Measurements from ENCODE around the gene SYNE1. TPM values are rescaled to one million over a fixed set of nuclear protein-coding genes. Genes with fewer than 3 reads are reported as not detected.

The SYNE1 gene
- total and polyA plus RNA-seq, 2 of the 8 experiments (the other 6 are each of a cell fraction or from before 2014, with no cell fraction given), result 2.8 to 5.5 TPM

- TF ChIP-seq, protein P1, sequence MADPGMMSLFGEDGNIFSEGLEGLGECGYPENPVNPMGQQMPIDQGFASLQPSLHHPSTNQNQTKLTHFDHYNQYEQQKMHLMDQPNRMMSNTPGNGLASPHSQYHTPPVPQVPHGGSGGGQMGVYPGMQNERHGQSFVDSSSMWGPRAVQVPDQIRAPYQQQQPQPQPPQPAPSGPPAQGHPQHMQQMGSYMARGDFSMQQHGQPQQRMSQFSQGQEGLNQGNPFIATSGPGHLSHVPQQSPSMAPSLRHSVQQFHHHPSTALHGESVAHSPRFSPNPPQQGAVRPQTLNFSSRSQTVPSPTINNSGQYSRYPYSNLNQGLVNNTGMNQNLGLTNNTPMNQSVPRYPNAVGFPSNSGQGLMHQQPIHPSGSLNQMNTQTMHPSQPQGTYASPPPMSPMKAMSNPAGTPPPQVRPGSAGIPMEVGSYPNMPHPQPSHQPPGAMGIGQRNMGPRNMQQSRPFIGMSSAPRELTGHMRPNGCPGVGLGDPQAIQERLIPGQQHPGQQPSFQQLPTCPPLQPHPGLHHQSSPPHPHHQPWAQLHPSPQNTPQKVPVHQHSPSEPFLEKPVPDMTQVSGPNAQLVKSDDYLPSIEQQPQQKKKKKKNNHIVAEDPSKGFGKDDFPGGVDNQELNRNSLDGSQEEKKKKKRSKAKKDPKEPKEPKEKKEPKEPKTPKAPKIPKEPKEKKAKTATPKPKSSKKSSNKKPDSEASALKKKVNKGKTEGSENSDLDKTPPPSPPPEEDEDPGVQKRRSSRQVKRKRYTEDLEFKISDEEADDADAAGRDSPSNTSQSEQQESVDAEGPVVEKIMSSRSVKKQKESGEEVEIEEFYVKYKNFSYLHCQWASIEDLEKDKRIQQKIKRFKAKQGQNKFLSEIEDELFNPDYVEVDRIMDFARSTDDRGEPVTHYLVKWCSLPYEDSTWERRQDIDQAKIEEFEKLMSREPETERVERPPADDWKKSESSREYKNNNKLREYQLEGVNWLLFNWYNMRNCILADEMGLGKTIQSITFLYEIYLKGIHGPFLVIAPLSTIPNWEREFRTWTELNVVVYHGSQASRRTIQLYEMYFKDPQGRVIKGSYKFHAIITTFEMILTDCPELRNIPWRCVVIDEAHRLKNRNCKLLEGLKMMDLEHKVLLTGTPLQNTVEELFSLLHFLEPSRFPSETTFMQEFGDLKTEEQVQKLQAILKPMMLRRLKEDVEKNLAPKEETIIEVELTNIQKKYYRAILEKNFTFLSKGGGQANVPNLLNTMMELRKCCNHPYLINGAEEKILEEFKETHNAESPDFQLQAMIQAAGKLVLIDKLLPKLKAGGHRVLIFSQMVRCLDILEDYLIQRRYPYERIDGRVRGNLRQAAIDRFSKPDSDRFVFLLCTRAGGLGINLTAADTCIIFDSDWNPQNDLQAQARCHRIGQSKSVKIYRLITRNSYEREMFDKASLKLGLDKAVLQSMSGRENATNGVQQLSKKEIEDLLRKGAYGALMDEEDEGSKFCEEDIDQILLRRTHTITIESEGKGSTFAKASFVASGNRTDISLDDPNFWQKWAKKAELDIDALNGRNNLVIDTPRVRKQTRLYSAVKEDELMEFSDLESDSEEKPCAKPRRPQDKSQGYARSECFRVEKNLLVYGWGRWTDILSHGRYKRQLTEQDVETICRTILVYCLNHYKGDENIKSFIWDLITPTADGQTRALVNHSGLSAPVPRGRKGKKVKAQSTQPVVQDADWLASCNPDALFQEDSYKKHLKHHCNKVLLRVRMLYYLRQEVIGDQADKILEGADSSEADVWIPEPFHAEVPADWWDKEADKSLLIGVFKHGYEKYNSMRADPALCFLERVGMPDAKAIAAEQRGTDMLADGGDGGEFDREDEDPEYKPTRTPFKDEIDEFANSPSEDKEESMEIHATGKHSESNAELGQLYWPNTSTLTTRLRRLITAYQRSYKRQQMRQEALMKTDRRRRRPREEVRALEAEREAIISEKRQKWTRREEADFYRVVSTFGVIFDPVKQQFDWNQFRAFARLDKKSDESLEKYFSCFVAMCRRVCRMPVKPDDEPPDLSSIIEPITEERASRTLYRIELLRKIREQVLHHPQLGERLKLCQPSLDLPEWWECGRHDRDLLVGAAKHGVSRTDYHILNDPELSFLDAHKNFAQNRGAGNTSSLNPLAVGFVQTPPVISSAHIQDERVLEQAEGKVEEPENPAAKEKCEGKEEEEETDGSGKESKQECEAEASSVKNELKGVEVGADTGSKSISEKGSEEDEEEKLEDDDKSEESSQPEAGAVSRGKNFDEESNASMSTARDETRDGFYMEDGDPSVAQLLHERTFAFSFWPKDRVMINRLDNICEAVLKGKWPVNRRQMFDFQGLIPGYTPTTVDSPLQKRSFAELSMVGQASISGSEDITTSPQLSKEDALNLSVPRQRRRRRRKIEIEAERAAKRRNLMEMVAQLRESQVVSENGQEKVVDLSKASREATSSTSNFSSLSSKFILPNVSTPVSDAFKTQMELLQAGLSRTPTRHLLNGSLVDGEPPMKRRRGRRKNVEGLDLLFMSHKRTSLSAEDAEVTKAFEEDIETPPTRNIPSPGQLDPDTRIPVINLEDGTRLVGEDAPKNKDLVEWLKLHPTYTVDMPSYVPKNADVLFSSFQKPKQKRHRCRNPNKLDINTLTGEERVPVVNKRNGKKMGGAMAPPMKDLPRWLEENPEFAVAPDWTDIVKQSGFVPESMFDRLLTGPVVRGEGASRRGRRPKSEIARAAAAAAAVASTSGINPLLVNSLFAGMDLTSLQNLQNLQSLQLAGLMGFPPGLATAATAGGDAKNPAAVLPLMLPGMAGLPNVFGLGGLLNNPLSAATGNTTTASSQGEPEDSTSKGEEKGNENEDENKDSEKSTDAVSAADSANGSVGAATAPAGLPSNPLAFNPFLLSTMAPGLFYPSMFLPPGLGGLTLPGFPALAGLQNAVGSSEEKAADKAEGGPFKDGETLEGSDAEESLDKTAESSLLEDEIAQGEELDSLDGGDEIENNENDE (IDR thresholded peaks at IDR 0.05; ENCODE audit: insufficient replicate concordance, low read length), result no peak
- no peak for TF ChIP-seq SIRT6 (IDR thresholded peaks at IDR 0.05; ENCODE audit: low read length)
Observed at GRCh38 chr6:152634773-152635172, 2.4 kb downstream of the SYNE1 start (continued).

Measured in H1 (cell line).